ENCODE results near the gene GOPC. TPM values are rescaled to one million over a fixed set of nuclear protein-coding genes. Genes with fewer than 3 reads are reported as not detected.

GOPC gene
- total RNA-seq, 1 donor from 2014 or later = 19.5 TPM

- Mint-ChIP-seq H3K27me3 (peaks cover 9% of the 10 kb centered on the region), H3K4me1 (peaks cover 11% of the 10 kb centered on the region), H3K9me3 (no peaks in the 10 kb centered on the region), H3K27ac (peak overlapping the region; percentile 66), H3K4me3 (no peak overlapping the region), H3K36me3 (ENCODE audit: low read depth) (no peaks in the 10 kb centered on the region)
- intact Hi-C loops (cut with micrococcal nuclease) = loop anchor here (2.0 to 10.0 kb wide), 2 partner anchors 14 to 288 kb away; partner anchors contain the start of genes GOPC and SLC35F1
- peak; percentile 34 for ATAC-seq (ENCODE audit: low read depth)
- TF ChIP-seq CTCF (IDR thresholded peaks at IDR 0.05) = no peak
- ChIA-PET CTCF (no interaction called here), POLR2A (interaction anchor here (0.7 kb wide), 1 partner anchor 15 kb away, joined by 3 read pairs; no protein-coding TSS in a partner anchor)
- no peak for DNase-seq
Measured at GRCh38 chr6:117616391-117617209, 14.3 kb upstream of the GOPC start.

- H3K4me1 Mint-ChIP-seq = peaks cover 11% of the 10 kb centered on the region
- ChIA-PET CTCF (no interaction called here), POLR2A (no interaction called here)
- TF ChIP-seq CTCF (IDR thresholded peaks at IDR 0.05) = no peak
- no peak for DNase-seq
- peaks cover 9% of the 10 kb centered on the region for H3K27me3 Mint-ChIP-seq
- H3K36me3 Mint-ChIP-seq (ENCODE audit: low read depth) = no peaks in the 10 kb centered on the region
- ATAC-seq (ENCODE audit: low read depth) = no peak
- no peaks in the 10 kb centered on the region for H3K9me3 Mint-ChIP-seq
- no peak overlapping the region for H3K4me3 Mint-ChIP-seq
- intact Hi-C loops (cut with micrococcal nuclease) = loop anchor here (2.0 to 10.0 kb wide), 2 partner anchors 13 to 289 kb away; partner anchors contain the start of genes GOPC and SLC35F1
- H3K27ac Mint-ChIP-seq = peak overlapping the region; percentile 66
Measured at GRCh38 chr6:117615750-117616390, 13.6 kb upstream of the GOPC start.

GRCh38 chr6:117613920-117614560 is 11.7 kb upstream of the GOPC start:
- no peaks in the 10 kb centered on the region for H3K9me3 Mint-ChIP-seq
- ATAC-seq (ENCODE audit: low read depth) = no peak

GRCh38 chr6:117607511-117607910 is 5.2 kb upstream of the GOPC start:
- no peaks in the 10 kb centered on the region for H3K9me3 Mint-ChIP-seq
- peaks cover 1% of the 10 kb centered on the region for H3K36me3 Mint-ChIP-seq (ENCODE audit: low read depth)
- no peak for TF ChIP-seq CTCF (IDR thresholded peaks at IDR 0.05)
- ChIA-PET POLR2A (no interaction called here), CTCF (interaction anchor here (6.3 kb wide), 1 partner anchor 158 kb away, joined by 61 read pairs; no protein-coding TSS in a partner anchor)
- H3K27me3 Mint-ChIP-seq = peaks cover 14% of the 10 kb centered on the region
- ATAC-seq (ENCODE audit: low read depth) (no peak), DNase-seq (no peak)
- intact Hi-C loops (cut with micrococcal nuclease) = loop anchor here (5.0 to 10.0 kb wide), 4 partner anchors 635 to 1467 kb away; partner anchors contain the start of gene FAM184A
- no peak overlapping the region for H3K27ac Mint-ChIP-seq
- no peak overlapping the region for H3K4me3 Mint-ChIP-seq
- H3K4me1 Mint-ChIP-seq = peaks cover 11% of the 10 kb centered on the region

More at GRCh38 chr6:117613920-117614560, 11.7 kb upstream of the GOPC start:
- no peak overlapping the region for H3K27ac Mint-ChIP-seq
- DNase-seq = no peak
- POLR2A ChIA-PET = no interaction called here
- H3K36me3 Mint-ChIP-seq (ENCODE audit: low read depth) = no peaks in the 10 kb centered on the region
- no peak overlapping the region for H3K4me3 Mint-ChIP-seq
- no peak for TF ChIP-seq CTCF (IDR thresholded peaks at IDR 0.05)
- CTCF ChIA-PET = no interaction called here
- H3K27me3 Mint-ChIP-seq = peaks cover 9% of the 10 kb centered on the region
- peaks cover 11% of the 10 kb centered on the region for H3K4me1 Mint-ChIP-seq
- intact Hi-C loops (cut with micrococcal nuclease) = loop anchor here (10.0 kb wide), 1 partner anchor 291 kb away; the partner anchor contains the start of gene SLC35F1
